Left lung (tissue), 10 donors: ENCODE results near the gene MYOM1. TPM values are rescaled to one million over a fixed set of nuclear protein-coding genes. Genes with fewer than 3 reads are reported as not detected.

Experiments used
- ATAC-seq: fragments of 200-7000 bp; cut with Tn5 transposase; one replicate; pipeline ENCODE4 v1.9.1; 2020; ENCODE audit warnings: moderate library complexity
- DNase-seq, 4 donors: peaks; one replicate each; pipeline ENCODE4 v3.0.0-alpha.2; 2013 to 2020
- H3K27ac ChIP-seq, 2 donors: fragments of 200-600 bp; sonication (generic) in 1 of 2; one replicate each; pipeline versions ENCODE4 v1.5.0 to v1.8.0; 2020 to 2021
- H3K27me3 ChIP-seq, 2 donors: fragments of 200-600 bp; sonication (generic) in 1 of 2; one replicate each; pipeline versions ENCODE4 v1.5.0 to v1.8.0; 2020 to 2021
- H3K36me3 ChIP-seq, 2 donors: fragments of 200-600 bp; sonication (generic) in 1 of 2; one replicate each; pipeline versions ENCODE4 v1.5.0 to v1.8.0; 2020 to 2021
- H3K4me1 ChIP-seq, 2 donors: fragments of 200-600 bp; one replicate each; pipeline ENCODE4 v1.8.0; 2021
- H3K4me3 ChIP-seq, 2 donors: fragments of 200-600 bp; sonication (generic) in 1 of 2; one replicate each; pipeline versions ENCODE4 v1.5.0 to v1.8.0; 2020 to 2021; ENCODE audit warnings: mild to moderate bottlenecking in 1 of 2
- H3K9me3 ChIP-seq, 2 donors: fragments of 200-600 bp; sonication (generic) in 1 of 2; one replicate each; pipeline versions ENCODE4 v1.5.0 to v1.8.0; 2020 to 2021
- intact Hi-C, 2 donors: fragments of 100-400 bp; cut with DNase I; formaldehyde crosslinking; loops; one replicate each; pipeline versions ENCODE4 v1.11.2 to v1.14.2; 2022
- polyA plus RNA-seq, 6 donors: library from polyadenylated mRNA; unstranded; fragments of 120-200 nt; gene quantifications; one replicate each; pipeline ENCODE4 v1.2.1, GENCODE V29; 2013; ENCODE audit not compliant: insufficient read length in 6 of 6
- total RNA-seq, 2 donors: library from RNA; stranded (reverse); fragmentation: NEBNext Ultra II Directional; extraction: Animal tissue kit (Norgen Biotek cat#: 25700); gene quantifications; one replicate each; pipeline ENCODE4 v1.2.1, GENCODE V29; 2021
- TF ChIP-seq, protein P1 (sequence below), 2 donors: fragments of 200-600 bp; sonication (generic) in 1 of 2; IDR thresholded peaks; one replicate each; pipeline versions ENCODE4 v1.5.0 to v1.8.0; 2021; ENCODE audit warnings: antibody characterized with exemption in 2 of 2
- donor health status: DM: no; HTN: yes; CAD: no.
- donor health status: DM: no; HTN: no; CAD: no.

The MYOM1 gene
- total and polyA plus RNA-seq, 8 donors: 1.5 to 4.5 (median 2.4) TPM

- H3K4me3 ChIP-seq: no peak overlapping the region
- no peaks in the 10 kb centered on the region for H3K4me1 ChIP-seq
- intact Hi-C loops: no loop called here
- no peak for ATAC-seq
- no peak overlapping the region for H3K27ac ChIP-seq
- no peaks in the 10 kb centered on the region for H3K36me3 ChIP-seq
- H3K27me3 ChIP-seq: no peaks in the 10 kb centered on the region
- DNase-seq: no peak
- H3K9me3 ChIP-seq: no peaks in the 10 kb centered on the region
- TF ChIP-seq, protein P1, sequence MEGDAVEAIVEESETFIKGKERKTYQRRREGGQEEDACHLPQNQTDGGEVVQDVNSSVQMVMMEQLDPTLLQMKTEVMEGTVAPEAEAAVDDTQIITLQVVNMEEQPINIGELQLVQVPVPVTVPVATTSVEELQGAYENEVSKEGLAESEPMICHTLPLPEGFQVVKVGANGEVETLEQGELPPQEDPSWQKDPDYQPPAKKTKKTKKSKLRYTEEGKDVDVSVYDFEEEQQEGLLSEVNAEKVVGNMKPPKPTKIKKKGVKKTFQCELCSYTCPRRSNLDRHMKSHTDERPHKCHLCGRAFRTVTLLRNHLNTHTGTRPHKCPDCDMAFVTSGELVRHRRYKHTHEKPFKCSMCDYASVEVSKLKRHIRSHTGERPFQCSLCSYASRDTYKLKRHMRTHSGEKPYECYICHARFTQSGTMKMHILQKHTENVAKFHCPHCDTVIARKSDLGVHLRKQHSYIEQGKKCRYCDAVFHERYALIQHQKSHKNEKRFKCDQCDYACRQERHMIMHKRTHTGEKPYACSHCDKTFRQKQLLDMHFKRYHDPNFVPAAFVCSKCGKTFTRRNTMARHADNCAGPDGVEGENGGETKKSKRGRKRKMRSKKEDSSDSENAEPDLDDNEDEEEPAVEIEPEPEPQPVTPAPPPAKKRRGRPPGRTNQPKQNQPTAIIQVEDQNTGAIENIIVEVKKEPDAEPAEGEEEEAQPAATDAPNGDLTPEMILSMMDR (IDR thresholded peaks at IDR 0.05): no peak
Measured at GRCh38 chr18:3097082-3097481, 122.7 kb downstream of the MYOM1 start.

GRCh38 chr18:3095921-3096320 lies 123.8 kb downstream of the MYOM1 start:
- no peaks in the 10 kb centered on the region for H3K36me3 ChIP-seq
- no peaks in the 10 kb centered on the region for H3K9me3 ChIP-seq
- no peaks in the 10 kb centered on the region for H3K27me3 ChIP-seq
- no peak for ATAC-seq
- no peak for DNase-seq
- H3K27ac ChIP-seq: no peak overlapping the region
- H3K4me3 ChIP-seq: no peak overlapping the region
- intact Hi-C loops: no loop called here
- no peaks in the 10 kb centered on the region for H3K4me1 ChIP-seq
- TF ChIP-seq, protein P1 (IDR thresholded peaks at IDR 0.05): no peak

DNA sequence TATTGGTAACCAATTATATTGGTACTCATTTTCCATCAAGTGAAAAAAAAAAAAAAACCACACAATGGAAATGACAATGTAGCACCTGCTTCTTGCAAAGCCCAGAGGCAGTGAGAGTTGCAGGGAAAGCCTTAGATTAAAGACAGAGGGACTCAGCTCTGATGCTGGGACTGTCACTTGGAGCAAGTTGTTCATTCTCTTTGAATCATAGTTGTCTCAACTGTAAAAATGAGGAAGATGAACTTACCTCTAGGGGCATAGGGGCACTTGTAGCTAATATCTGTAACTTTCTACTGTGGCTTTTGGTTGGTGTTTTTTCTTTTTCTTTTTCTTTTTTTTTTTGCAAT lies 125.5 kb downstream of the MYOM1 start:
- no peak for DNase-seq
- H3K36me3 ChIP-seq: no peaks in the 10 kb centered on the region
- TF ChIP-seq, protein P1 (IDR thresholded peaks at IDR 0.05): no peak
- no peaks in the 10 kb centered on the region for H3K9me3 ChIP-seq
- no peak overlapping the region for H3K4me3 ChIP-seq
- intact Hi-C loops: no loop called here
- no peaks in the 10 kb centered on the region for H3K27me3 ChIP-seq
- no peak overlapping the region for H3K27ac ChIP-seq
- no peaks in the 10 kb centered on the region for H3K4me1 ChIP-seq
- no peak for ATAC-seq

DNA sequence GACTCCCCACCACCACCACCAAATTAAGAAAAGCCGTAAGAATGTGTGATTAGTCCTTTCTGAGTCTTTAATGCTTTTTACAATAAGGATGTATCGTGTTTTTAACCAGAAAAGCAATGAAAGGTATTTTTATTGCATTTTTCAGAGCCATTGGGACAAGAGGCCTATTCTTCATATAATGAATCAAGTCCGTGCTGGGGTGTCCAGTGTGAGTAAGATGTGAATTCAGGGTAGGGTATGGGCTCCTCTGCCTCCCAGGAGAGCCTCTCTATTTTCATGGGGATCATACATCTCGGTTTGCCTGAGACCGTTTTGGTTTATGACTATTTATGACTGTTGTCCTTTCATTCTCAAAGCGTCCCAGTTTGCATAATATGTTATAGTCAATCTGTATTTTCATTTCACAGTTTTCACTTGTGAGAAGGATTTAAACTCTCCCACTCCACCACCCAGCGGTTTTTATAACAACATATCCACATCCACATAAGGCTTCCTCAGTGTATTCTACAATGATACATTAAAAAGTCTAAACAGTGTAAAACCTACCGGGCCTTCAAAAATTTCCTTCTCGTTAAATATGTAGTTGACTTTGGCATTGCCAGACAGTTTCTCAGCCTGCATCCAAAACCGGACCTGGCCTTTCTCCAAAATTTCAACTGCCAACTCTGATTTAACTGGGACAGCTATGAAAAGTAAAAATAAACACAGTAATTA lies 126.0 kb downstream of the MYOM1 start:
- no peak overlapping the region for H3K27ac ChIP-seq
- H3K9me3 ChIP-seq: no peaks in the 10 kb centered on the region
- no peaks in the 10 kb centered on the region for H3K27me3 ChIP-seq
- no peak overlapping the region for H3K4me3 ChIP-seq
- H3K4me1 ChIP-seq: no peaks in the 10 kb centered on the region
- TF ChIP-seq, protein P1 (IDR thresholded peaks at IDR 0.05): no peak
- ATAC-seq: no peak
- H3K36me3 ChIP-seq: no peaks in the 10 kb centered on the region
- DNase-seq: no peak
- intact Hi-C loops: no loop called here

GRCh38 chr18:3092727-3093126 lies 127.0 kb downstream of the MYOM1 start:
- no peaks in the 10 kb centered on the region for H3K9me3 ChIP-seq
- H3K36me3 ChIP-seq: no peaks in the 10 kb centered on the region
- TF ChIP-seq, protein P1 (IDR thresholded peaks at IDR 0.05): no peak
- ATAC-seq (no peak), DNase-seq (no peak)
- intact Hi-C loops: no loop called here
- H3K4me1 ChIP-seq: no peaks in the 10 kb centered on the region
- no peaks in the 10 kb centered on the region for H3K27me3 ChIP-seq
- no peak overlapping the region for H3K4me3 ChIP-seq
- H3K27ac ChIP-seq: no peak overlapping the region
